Measurements from ENCODE around the gene TCEAL7.
"Not testable (repeated sequence)": the region's sequence is repeated elsewhere in the genome, so short reads cannot be mapped to it uniquely, and the experiment has no call there.

Gene TCEAL7

DNA sequence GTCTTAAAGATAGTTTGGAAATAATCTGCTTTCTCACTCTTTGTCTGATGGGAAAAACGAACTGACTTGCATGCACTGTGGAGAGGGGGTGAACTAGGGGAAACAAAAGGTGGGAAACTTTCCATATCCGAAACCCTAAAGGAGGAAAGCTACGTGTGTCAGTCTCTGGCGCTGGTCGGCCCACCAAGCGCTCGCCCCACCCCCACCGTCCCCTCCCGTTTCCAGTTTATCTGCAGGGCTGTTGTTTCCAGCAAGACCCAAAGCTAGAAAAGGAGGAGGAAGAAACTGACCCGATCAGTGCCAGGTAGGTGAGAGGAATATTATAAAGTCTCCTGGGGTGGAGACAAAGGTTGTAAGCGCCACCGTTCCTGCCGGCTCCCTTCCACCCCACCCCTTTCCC lies 26.8 kb downstream of the TCEAL7 start:
- peaks cover under 1% of the 10 kb centered on the region for H3K4me1 ChIP-seq (ENCODE audit: insufficient read depth, poor library complexity, severe bottlenecking)
- H3K4me3 ChIP-seq (ENCODE audit: severe bottlenecking), result peak overlapping the region; percentile 70
- ATAC-seq (ENCODE audit: low read depth) (peak; percentile 31; the same call in 2 of the 3 replicates), DNase-seq (ENCODE audit: low spot score) (no peak)
- no peaks in the 10 kb centered on the region for H3K27me3 ChIP-seq (ENCODE audit: insufficient read depth, poor library complexity, severe bottlenecking)
- TF ChIP-seq, protein P1, sequence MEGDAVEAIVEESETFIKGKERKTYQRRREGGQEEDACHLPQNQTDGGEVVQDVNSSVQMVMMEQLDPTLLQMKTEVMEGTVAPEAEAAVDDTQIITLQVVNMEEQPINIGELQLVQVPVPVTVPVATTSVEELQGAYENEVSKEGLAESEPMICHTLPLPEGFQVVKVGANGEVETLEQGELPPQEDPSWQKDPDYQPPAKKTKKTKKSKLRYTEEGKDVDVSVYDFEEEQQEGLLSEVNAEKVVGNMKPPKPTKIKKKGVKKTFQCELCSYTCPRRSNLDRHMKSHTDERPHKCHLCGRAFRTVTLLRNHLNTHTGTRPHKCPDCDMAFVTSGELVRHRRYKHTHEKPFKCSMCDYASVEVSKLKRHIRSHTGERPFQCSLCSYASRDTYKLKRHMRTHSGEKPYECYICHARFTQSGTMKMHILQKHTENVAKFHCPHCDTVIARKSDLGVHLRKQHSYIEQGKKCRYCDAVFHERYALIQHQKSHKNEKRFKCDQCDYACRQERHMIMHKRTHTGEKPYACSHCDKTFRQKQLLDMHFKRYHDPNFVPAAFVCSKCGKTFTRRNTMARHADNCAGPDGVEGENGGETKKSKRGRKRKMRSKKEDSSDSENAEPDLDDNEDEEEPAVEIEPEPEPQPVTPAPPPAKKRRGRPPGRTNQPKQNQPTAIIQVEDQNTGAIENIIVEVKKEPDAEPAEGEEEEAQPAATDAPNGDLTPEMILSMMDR (IDR thresholded peaks at IDR 0.05; ENCODE audit: poor library complexity, severe bottlenecking), result no peak
- H3K9me3 ChIP-seq (ENCODE audit: severe bottlenecking), result no peaks in the 10 kb centered on the region
- H3K27ac ChIP-seq (ENCODE audit: poor library complexity, severe bottlenecking), result peak overlapping the region; percentile 56
- H3K36me3 ChIP-seq (ENCODE audit: low read depth), result peaks cover 7% of the 10 kb centered on the region; the same call in 1 of the 2 replicates

DNA sequence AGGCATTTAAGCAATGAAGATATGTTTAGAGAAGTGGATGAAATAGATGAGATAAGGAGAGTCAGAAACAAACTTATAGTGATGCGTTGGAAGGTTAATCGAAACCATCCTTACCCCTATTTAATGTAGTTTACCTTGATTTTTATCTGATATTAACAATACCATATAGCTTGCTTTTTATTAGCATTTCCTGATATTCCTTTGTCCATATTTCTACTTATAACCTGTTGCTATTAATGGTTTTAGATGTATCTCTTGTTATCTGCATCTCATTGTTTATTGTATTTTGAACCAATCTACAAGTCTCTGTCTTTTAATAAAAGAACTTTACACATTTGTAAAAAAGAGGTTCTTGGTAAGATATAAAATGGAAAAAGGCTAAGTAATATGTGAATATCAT lies 27.8 kb downstream of the TCEAL7 start:
- ATAC-seq (ENCODE audit: low read depth) (no peak), DNase-seq (ENCODE audit: low spot score) (no peak)

DNA sequence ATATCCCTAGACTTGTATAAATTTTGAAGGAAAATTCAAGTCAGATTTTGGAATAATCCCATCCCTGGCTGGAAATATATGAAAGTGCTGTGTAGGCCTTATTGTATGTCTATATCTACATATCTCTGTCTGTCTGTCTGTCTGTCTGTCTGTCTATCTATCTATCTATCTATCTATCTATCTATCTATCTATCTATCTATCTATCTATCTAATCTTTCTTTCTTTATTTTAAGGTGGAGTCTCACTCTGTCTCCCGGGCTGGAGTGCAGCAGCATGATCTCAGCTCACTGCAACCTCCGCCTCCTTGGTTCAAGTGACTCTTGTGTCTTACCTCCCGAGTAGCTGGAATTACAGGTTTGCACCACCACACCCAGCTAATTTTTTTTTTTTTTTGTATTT lies 29.6 kb downstream of the TCEAL7 start:
- not testable (repeated sequence) for H3K27me3 ChIP-seq (ENCODE audit: insufficient read depth, poor library complexity, severe bottlenecking); ATAC-seq (ENCODE audit: low read depth); DNase-seq (ENCODE audit: low spot score); H3K36me3 ChIP-seq (ENCODE audit: low read depth); H3K9me3 ChIP-seq (ENCODE audit: severe bottlenecking); H3K27ac ChIP-seq (ENCODE audit: poor library complexity, severe bottlenecking); H3K4me3 ChIP-seq (ENCODE audit: severe bottlenecking)
- H3K4me1 ChIP-seq (ENCODE audit: insufficient read depth, poor library complexity, severe bottlenecking), result peaks cover 12% of the 10 kb centered on the region

More for the DNA sequence above, 27.8 kb downstream of the TCEAL7 start:
- H3K36me3 ChIP-seq (ENCODE audit: low read depth), result peaks cover 7% of the 10 kb centered on the region; the same call in 1 of the 2 replicates
- peaks cover 10% of the 10 kb centered on the region for H3K4me1 ChIP-seq (ENCODE audit: insufficient read depth, poor library complexity, severe bottlenecking)
- no peak overlapping the region for H3K27ac ChIP-seq (ENCODE audit: poor library complexity, severe bottlenecking)
- TF ChIP-seq, protein P1 (IDR thresholded peaks at IDR 0.05; ENCODE audit: poor library complexity, severe bottlenecking), result no peak
- H3K4me3 ChIP-seq (ENCODE audit: severe bottlenecking), result no peak overlapping the region
- H3K9me3 ChIP-seq (ENCODE audit: severe bottlenecking), result no peaks in the 10 kb centered on the region
- no peaks in the 10 kb centered on the region for H3K27me3 ChIP-seq (ENCODE audit: insufficient read depth, poor library complexity, severe bottlenecking)

DNA sequence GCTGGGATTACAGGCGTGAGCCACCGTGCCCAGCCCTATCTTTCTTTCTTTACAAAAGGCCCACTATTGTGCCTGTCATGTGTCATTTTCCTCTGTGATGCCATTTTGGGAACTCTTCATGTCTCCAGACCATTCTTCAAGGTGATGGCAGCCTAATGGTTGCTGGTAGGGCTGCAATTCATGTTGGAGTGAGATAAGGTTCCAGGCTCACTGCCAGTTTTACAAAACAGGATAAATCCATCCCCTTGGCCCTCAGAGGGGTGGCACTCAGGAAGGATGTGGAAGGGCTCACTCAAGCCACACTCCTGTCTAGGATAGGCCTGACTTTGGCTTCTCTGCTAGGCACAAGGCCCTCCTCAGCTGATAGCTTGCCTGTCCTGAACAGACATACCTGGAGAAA lies 30.1 kb downstream of the TCEAL7 start:
- Histone ChIP-seq H3K27ac (ENCODE audit: poor library complexity, severe bottlenecking) (no peak overlapping the region), H3K36me3 (ENCODE audit: low read depth) (peaks cover 7% of the 10 kb centered on the region; the same call in 1 of the 2 replicates), H3K4me3 (ENCODE audit: severe bottlenecking) (no peak overlapping the region), H3K4me1 (ENCODE audit: insufficient read depth, poor library complexity, severe bottlenecking) (peaks cover 12% of the 10 kb centered on the region), H3K27me3 (ENCODE audit: insufficient read depth, poor library complexity, severe bottlenecking) (no peaks in the 10 kb centered on the region), H3K9me3 (ENCODE audit: severe bottlenecking) (no peaks in the 10 kb centered on the region)
- no peak for DNase-seq (ENCODE audit: low spot score)
- ATAC-seq (ENCODE audit: low read depth), result no peak
- TF ChIP-seq, protein P1 (IDR thresholded peaks at IDR 0.05; ENCODE audit: poor library complexity, severe bottlenecking), result no peak

DNA sequence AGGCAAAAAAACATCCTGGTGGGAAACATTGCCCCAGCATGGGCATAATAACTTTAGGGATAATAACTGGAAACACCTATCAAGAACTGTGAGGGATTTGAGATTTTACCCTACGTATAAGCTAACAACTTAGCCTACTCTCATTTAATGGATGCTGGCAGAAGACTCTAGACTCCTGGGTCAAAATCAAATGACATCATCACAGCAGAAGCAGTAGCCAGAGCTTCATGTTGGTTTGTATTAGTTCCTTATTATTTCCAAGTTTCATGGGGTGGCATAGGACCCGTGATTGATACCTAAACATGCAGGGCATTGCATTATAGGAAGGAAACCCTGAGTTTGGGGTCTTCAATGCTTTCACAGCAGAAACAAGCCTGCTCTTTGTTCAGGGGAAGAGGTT lies 30.9 kb downstream of the TCEAL7 start:
- no peaks in the 10 kb centered on the region for H3K27me3 ChIP-seq (ENCODE audit: insufficient read depth, poor library complexity, severe bottlenecking)
- H3K9me3 ChIP-seq (ENCODE audit: severe bottlenecking), result no peaks in the 10 kb centered on the region
- DNase-seq (ENCODE audit: low spot score), result no peak
- TF ChIP-seq, protein P1 (IDR thresholded peaks at IDR 0.05; ENCODE audit: poor library complexity, severe bottlenecking), result no peak
- peaks cover 7% of the 10 kb centered on the region; the same call in 1 of the 2 replicates for H3K36me3 ChIP-seq (ENCODE audit: low read depth)
- H3K4me1 ChIP-seq (ENCODE audit: insufficient read depth, poor library complexity, severe bottlenecking), result peaks cover 12% of the 10 kb centered on the region
- no peak overlapping the region for H3K27ac ChIP-seq (ENCODE audit: poor library complexity, severe bottlenecking)
- ATAC-seq (ENCODE audit: low read depth), result no peak
- no peak overlapping the region for H3K4me3 ChIP-seq (ENCODE audit: severe bottlenecking)
